Osteocyte (in vitro differentiated cells): Measurements from ENCODE around the gene ATP5MK. TPM values are rescaled to one million over a fixed set of nuclear protein-coding genes. Genes with fewer than 3 reads are reported as not detected.

Experiments used
- DNase-seq: peaks from one replicate; pipeline ENCODE4 v3.0.0; 2021; ENCODE audit warnings: mixed read lengths; ENCODE audit not compliant: unreplicated experiment; ENCODE audit errors: extremely low spot score
- H3K27ac Mint-ChIP-seq: one replicate; pipeline ENCODE4 v1.8.0; 2021; ENCODE audit warnings: mild to moderate bottlenecking, mixed read lengths; ENCODE audit not compliant: unreplicated experiment
- H3K27me3 Mint-ChIP-seq: one replicate; pipeline ENCODE4 v1.8.0; 2021; ENCODE audit warnings: mixed read lengths; ENCODE audit not compliant: unreplicated experiment
- H3K36me3 Mint-ChIP-seq: one replicate; pipeline ENCODE4 v1.8.0; 2021; ENCODE audit warnings: mixed read lengths; ENCODE audit not compliant: unreplicated experiment
- H3K4me1 Mint-ChIP-seq: one replicate; pipeline ENCODE4 v1.8.0; 2021; ENCODE audit warnings: mixed read lengths; ENCODE audit not compliant: unreplicated experiment
- H3K4me3 Mint-ChIP-seq: one replicate; pipeline ENCODE4 v1.8.0; 2021; ENCODE audit warnings: mild to moderate bottlenecking, moderate library complexity, mixed read lengths; ENCODE audit not compliant: unreplicated experiment
- H3K9me3 Mint-ChIP-seq: one replicate; pipeline ENCODE4 v1.8.0; 2021; ENCODE audit warnings: mixed read lengths; ENCODE audit not compliant: unreplicated experiment
- total RNA-seq: library from RNA; stranded (reverse); gene quantifications from 2 replicates; pipeline ENCODE4 v1.2.1, GENCODE V29; 2021
- TF ChIP-seq, protein P1 (sequence below): fragments of 200-600 bp; sonication (generic); IDR thresholded peaks from 2 replicates; pipeline ENCODE4 v1.5.0; 2021; ENCODE audit warnings: antibody characterized with exemption, mild to moderate bottlenecking, moderate library complexity

Gene ATP5MK
- total RNA-seq, 1 donor from 2014 or later = 307 TPM

DNA sequence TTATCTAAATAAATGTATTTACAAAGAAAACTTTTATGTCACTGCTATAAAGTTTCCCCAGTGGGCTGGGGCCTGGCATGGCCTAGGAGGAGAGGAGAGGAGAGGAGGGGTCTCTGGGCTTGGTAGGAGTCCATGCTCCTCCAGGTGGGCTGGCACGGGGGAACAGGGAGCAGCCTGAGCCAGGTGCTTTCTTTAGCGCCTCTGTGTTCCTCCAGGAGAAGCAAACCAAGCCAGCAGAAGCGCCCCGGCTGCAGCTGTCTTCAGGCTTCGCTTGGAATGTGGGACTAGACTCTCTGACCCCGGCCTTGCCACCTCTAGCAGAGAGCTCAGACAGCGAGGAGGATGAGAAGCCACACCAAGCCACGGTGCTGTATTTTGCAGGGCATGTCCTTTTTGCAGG, 45.3 kb upstream of the ATP5MK start:
- peaks cover 10% of the 10 kb centered on the region for H3K4me1 Mint-ChIP-seq
- TF ChIP-seq, protein P1, sequence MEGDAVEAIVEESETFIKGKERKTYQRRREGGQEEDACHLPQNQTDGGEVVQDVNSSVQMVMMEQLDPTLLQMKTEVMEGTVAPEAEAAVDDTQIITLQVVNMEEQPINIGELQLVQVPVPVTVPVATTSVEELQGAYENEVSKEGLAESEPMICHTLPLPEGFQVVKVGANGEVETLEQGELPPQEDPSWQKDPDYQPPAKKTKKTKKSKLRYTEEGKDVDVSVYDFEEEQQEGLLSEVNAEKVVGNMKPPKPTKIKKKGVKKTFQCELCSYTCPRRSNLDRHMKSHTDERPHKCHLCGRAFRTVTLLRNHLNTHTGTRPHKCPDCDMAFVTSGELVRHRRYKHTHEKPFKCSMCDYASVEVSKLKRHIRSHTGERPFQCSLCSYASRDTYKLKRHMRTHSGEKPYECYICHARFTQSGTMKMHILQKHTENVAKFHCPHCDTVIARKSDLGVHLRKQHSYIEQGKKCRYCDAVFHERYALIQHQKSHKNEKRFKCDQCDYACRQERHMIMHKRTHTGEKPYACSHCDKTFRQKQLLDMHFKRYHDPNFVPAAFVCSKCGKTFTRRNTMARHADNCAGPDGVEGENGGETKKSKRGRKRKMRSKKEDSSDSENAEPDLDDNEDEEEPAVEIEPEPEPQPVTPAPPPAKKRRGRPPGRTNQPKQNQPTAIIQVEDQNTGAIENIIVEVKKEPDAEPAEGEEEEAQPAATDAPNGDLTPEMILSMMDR = no peak
- H3K27me3 Mint-ChIP-seq = no peaks in the 10 kb centered on the region
- peaks cover 69% of the 10 kb centered on the region for H3K36me3 Mint-ChIP-seq
- no peak overlapping the region for H3K4me3 Mint-ChIP-seq
- no peaks in the 10 kb centered on the region for H3K9me3 Mint-ChIP-seq
- no peak for DNase-seq
- no peak overlapping the region for H3K27ac Mint-ChIP-seq

DNA sequence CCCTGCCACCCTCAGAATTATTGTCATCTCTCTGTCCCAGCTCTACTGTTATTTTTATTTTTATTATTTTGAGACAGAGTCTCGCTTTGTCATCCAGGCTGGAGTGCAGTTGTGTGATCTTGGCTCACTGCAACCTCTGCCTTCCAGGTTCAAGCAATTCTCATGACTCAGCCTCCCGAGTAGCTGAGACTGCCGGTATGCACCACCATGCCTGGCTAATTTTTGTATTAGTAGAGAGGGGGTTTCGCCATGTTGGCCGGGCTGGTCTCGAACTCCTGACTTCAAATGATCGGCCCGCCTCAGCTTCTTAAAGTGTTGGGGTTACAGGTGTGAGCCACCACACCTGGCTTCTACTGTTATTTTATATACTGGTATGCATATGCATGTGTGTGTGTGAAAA, 44.9 kb upstream of the ATP5MK start:
- H3K36me3 Mint-ChIP-seq = peaks cover 67% of the 10 kb centered on the region
- no peaks in the 10 kb centered on the region for H3K9me3 Mint-ChIP-seq
- H3K4me3 Mint-ChIP-seq = no peak overlapping the region
- TF ChIP-seq, protein P1 = no peak
- H3K27me3 Mint-ChIP-seq = no peaks in the 10 kb centered on the region
- H3K4me1 Mint-ChIP-seq = peaks cover 8% of the 10 kb centered on the region
- DNase-seq = no peak
- H3K27ac Mint-ChIP-seq = no peak overlapping the region

DNA sequence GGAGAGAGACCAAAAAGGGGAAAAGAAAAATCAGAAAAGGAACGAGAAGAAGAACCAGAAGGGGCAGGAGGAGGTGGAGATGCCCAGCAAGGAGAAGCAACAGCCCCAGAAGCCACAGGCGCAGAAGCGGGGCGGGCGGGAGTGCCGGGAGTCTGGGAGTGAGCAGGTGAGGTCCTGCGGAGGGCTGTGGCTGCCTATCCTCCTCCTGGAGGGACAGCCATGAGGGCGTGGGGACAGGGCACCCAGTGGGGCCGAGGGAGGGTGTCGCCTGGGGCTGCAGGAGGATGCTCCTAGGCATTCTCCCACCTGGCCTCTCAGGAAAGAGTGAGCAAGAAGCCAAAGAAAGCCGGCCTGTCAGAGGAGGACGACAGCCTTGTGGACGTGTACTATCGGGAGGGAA, 44.1 kb upstream of the ATP5MK start:
- Mint-ChIP-seq H3K27me3 (no peaks in the 10 kb centered on the region), H3K9me3 (no peaks in the 10 kb centered on the region), H3K4me1 (peaks cover 4% of the 10 kb centered on the region), H3K36me3 (peaks cover 64% of the 10 kb centered on the region), H3K4me3 (no peak overlapping the region), H3K27ac (no peak overlapping the region)
- TF ChIP-seq, protein P1 = no peak
- no peak for DNase-seq

DNA sequence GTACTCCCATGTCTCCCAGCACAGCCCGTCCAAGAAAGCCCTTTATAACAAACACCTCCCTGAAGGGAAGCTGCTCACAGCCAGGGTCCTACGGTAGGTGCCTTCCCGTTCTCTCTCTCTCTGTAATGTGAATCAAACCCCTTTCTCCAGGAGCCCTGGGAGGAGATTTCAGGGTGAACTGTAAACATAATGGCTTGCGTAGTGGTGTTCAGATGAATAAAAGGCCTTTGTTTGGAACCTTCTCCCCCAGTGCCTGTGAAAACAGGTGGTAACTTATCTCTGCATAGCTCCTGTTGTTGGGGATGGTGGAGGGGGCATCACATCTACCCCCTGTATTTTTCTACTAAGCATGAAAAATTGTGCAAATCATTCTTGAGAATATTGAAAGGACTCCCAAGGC, 43.5 kb upstream of the ATP5MK start:
- peaks cover 4% of the 10 kb centered on the region for H3K4me1 Mint-ChIP-seq
- H3K4me3 Mint-ChIP-seq = no peak overlapping the region
- DNase-seq = no peak
- H3K27ac Mint-ChIP-seq = no peak overlapping the region
- peaks cover 61% of the 10 kb centered on the region for H3K36me3 Mint-ChIP-seq
- no peaks in the 10 kb centered on the region for H3K27me3 Mint-ChIP-seq
- TF ChIP-seq, protein P1 = no peak
- H3K9me3 Mint-ChIP-seq = no peaks in the 10 kb centered on the region

DNA sequence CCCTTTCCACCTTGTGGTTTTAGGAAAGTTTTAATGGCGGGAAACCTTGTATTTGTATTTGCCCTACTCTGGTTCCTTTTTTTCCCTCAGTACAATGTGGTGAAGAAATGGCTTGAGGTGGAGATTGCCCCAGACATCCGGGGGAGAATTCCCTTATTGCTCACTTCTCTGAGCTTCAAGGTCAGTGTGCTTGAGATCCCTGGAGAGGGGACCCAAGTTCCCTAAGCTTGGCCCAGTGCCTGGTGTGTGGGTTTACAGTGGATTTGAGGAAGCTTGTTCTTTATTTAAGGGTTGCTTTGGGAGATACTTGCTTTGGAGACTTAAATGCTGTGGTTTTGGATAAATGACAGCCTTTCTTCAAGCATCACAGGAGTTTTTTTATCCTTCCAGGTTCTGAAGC, 37.6 kb upstream of the ATP5MK start:
- Mint-ChIP-seq H3K4me3 (no peak overlapping the region), H3K9me3 (no peaks in the 10 kb centered on the region), H3K36me3 (peaks cover 53% of the 10 kb centered on the region), H3K4me1 (no peaks in the 10 kb centered on the region), H3K27ac (no peak overlapping the region), H3K27me3 (no peaks in the 10 kb centered on the region)
- DNase-seq = no peak
- TF ChIP-seq, protein P1 = no peak
